Bronchial epithelial cell (primary cell): Measurements from ENCODE around the gene NALF2. TPM values are rescaled to one million over a fixed set of nuclear protein-coding genes. Genes with fewer than 3 reads are reported as not detected.

Experiments used
- DNase-seq: peaks from one replicate; pipeline ENCODE4 v3.0.0-alpha.2; 2010; ENCODE audit warnings: low read depth
- FAIRE-seq: peaks from 2 replicates; lab custom pipeline; 2011; peaks lifted over from hg19 to GRCh38; lab: Jason Lieb, UNC
- H3K27me3 ChIP-seq: 2 replicates; pipeline ENCODE4 v1.5.1; 2011; ENCODE audit warnings: low read length; ENCODE audit not compliant: control insufficient read depth, insufficient read depth
- H3K36me3 ChIP-seq: 2 replicates; pipeline ENCODE4 v1.5.1; 2011; ENCODE audit warnings: low read length; ENCODE audit not compliant: control insufficient read depth, insufficient read depth
- H3K4me3 ChIP-seq: 2 replicates; pipeline ENCODE4 v1.5.1; 2011; ENCODE audit warnings: mild to moderate bottlenecking, low read depth, low read length, control low read depth
- total RNA-seq: library from RNA; depleted of rRNA; stranded (reverse); fragments of >200 nt; gene quantifications from 2 replicates; pipeline ENCODE4 v1.2.1, GENCODE V29; 2014
- TF ChIP-seq, protein P1 (sequence below): IDR thresholded peaks from 2 replicates; pipeline ENCODE4 v1.5.1; 2011; ENCODE audit warnings: mild to moderate bottlenecking, moderate library complexity, low read length, control low read depth, inconsistent platforms; ENCODE audit not compliant: insufficient read depth, severe bottlenecking

Gene NALF2
- total RNA-seq, 1 donor from 2014 or later, result 0.79 TPM

DNA sequence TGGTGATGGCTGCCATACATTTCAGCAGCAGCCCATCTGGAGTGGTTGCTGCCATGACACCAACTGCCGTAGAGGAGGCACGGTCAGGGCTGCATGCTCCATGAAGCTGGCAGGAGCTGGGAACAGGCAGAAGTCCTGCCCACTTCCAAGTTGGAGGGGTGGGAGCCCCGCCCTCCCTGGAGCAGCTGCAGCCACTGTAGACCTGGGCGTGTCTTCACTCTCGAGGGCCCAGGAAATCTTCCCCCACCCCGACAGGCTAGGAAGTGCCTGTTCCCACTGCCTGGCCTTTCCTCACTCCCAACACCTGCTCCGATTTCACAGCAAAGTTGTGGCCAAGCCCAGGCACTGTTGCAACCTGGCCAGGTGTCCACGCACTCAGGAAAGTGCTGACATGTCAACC lies 42.3 kb downstream of the NALF2 start:
- TF ChIP-seq, protein P1, sequence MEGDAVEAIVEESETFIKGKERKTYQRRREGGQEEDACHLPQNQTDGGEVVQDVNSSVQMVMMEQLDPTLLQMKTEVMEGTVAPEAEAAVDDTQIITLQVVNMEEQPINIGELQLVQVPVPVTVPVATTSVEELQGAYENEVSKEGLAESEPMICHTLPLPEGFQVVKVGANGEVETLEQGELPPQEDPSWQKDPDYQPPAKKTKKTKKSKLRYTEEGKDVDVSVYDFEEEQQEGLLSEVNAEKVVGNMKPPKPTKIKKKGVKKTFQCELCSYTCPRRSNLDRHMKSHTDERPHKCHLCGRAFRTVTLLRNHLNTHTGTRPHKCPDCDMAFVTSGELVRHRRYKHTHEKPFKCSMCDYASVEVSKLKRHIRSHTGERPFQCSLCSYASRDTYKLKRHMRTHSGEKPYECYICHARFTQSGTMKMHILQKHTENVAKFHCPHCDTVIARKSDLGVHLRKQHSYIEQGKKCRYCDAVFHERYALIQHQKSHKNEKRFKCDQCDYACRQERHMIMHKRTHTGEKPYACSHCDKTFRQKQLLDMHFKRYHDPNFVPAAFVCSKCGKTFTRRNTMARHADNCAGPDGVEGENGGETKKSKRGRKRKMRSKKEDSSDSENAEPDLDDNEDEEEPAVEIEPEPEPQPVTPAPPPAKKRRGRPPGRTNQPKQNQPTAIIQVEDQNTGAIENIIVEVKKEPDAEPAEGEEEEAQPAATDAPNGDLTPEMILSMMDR, result no peak
- no peaks in the 10 kb centered on the region for H3K27me3 ChIP-seq
- no peak overlapping the region for H3K4me3 ChIP-seq
- DNase-seq (no peak), FAIRE-seq (peak; percentile 43)
- H3K36me3 ChIP-seq, result no peaks in the 10 kb centered on the region

DNA sequence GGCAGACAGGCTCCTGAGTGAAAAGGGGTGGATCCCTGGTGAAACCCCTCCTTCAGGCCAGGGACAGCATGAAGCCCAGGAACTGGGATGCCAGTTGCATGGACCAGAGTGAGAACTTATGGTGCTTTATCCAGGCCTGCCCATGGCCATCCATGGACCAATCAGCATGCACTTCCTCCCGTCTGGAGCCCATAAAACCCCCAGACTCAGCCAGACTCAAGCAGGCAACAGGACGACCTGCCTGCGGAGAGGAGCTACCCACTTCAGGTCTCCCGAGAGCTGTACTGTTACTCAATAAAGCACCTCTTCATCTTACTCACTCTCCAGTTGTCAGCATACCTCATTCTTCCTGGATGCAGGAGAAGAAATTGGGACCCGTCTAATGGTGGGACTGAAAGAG lies 42.9 kb downstream of the NALF2 start:
- Histone ChIP-seq H3K27me3 (no peaks in the 10 kb centered on the region), H3K4me3 (no peak overlapping the region), H3K36me3 (no peaks in the 10 kb centered on the region)
- FAIRE-seq (no peak), DNase-seq (no peak)
- TF ChIP-seq, protein P1, result no peak

DNA sequence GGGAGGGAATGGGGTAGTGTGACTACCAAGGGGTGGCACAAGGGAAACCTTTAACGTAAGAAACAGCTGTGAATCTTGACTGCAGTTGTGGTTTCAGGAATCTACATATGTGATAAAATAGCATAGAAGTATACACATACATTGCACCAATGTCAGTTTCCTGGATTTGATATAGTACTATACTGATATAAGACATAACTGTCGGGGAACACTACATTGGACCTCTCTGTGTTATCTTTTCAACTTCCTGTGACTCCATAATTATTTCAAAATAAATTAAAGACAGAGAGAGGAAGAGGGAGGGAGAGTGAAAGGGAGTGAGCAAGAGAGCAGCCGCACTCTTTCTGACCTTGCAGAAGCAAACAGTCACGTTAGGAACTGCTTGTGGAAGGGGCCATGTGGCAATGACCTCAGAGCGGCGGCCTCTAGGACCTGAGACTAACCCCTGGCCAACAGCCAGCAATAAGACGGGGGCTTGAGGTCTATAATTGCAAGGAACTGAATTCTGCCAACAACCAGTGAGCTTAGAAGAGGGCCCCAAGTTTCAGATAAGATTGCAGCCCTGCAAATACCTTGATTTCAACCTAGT lies 47.4 kb downstream of the NALF2 start:
- FAIRE-seq (no peak), DNase-seq (no peak)
- TF ChIP-seq, protein P1, result no peak
- Histone ChIP-seq H3K4me3 (no peak overlapping the region), H3K36me3 (no peaks in the 10 kb centered on the region), H3K27me3 (no peaks in the 10 kb centered on the region)

DNA sequence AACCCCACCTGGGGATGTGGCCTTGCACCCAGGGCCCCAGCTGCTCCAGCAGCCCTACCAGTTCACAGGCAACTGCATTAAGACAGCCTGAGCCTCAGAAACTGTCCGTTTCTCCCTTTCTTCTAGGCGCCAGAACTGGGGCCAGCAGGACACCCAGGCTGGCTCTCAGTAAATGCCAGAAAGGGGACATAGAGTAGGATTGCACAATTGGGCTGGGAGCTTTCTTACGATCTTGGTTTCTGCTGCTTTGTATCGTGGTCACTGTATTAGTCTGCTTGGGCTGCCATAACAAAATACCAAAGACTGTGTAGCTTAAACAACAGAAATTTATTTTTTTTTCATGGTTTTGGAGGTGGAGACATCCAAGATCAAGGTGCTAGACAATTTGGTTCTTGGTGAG lies 48.4 kb downstream of the NALF2 start:
- TF ChIP-seq, protein P1, result no peak
- H3K4me3 ChIP-seq, result no peak overlapping the region
- DNase-seq, result no peak
- no peaks in the 10 kb centered on the region for H3K36me3 ChIP-seq
- no peaks in the 10 kb centered on the region for H3K27me3 ChIP-seq
- FAIRE-seq, result no peak

Other genes starting within 250 kb of the NALF2 start
- gene EDA, start 111.8 kb downstream of the NALF2 start, total RNA-seq, result 0.26 and 0.77 TPM in 2 replicates